Fibroblast of skin of left quadriceps (primary cell): ENCODE measurements around the gene AGAP1.
A peak's percentile ranks its signal among the peaks of the same experiment; 100 is the strongest.

ENCODE experiments used
- DNase-seq, 2 experiments: peaks; one replicate each; pipeline ENCODE4 v3.0.0-alpha.2; 2013; ENCODE audit warnings: low read depth in 2 of 2

AGAP1 gene

DNA sequence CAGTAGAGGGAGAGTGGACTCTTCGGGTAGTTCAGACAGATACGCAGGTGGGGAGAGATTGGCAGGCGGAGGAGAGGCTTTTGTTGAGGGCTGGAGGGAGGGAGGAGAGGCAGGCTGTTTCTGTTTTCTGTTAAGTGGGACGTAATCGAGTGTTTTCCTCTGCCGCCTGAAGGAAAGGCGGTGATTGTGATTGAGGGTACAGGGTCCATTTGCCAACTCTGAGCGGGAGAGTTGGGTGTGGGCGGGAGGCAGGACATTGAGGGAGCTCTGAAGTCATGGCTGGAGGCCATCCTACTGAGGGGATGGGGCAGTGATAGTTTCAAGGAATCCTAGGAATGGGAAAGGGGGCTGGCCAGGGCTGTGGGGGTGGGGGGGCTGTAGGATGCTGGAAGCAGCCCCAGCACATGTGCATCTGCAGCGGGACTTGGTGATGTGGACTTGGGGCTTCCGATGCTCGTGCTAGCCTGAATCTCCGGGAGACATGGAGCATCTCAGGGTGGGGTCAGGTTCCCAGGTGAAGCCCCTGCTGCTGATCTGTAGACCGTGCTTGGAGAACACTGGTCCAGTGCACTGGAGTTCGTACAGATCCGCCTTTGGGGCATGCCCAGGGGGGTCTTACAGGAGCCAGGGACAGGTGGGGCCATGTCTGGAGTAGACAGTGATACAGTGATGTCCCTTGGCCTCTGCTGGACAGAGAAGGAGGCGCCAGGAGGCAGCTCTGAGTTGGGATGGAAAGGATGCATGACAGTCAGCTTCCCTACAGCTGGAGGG, 167.5 kb downstream of the AGAP1 start:
- no peak for DNase-seq

DNA sequence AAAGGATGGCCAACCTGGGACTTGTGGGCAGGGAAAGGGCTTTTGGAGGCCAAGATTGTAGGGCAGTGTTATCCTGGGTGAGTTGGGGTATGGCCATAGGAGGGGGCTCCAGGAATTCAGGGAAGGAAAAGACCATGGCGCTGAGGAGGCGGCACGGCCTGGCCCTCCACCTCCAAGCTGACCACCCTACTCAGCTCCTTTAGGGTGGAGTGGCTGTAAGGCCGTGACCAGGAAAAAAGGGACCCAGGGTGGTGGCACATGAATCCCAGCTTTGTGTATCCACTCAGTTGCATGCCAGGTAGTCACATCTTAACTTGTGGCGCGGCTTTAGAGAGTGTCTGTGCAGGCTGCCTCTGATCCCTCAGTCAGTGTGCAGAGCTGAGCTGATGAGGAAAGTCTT, 168.1 kb downstream of the AGAP1 start:
- no peak for DNase-seq

DNA sequence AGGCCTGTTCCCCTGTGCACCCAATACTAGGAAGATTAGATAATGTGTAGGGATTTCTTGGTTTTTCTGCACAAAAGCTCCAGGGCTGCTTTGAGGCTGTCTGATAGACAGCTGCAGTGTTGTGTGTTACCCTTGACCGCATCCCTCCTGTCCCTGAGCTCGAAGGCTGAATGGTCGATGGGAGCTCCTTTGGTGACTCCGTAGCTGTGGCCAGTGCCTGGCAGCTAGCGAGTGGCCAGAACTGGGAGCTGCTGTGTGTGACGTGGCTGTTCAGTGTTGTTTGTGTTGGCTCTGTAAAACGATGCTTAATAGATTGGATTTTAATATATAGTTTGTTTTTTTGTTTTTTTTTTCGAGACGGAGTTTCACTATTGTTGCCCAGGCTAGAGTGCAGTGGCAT, 170.0 kb downstream of the AGAP1 start:
- no peak for DNase-seq

DNA sequence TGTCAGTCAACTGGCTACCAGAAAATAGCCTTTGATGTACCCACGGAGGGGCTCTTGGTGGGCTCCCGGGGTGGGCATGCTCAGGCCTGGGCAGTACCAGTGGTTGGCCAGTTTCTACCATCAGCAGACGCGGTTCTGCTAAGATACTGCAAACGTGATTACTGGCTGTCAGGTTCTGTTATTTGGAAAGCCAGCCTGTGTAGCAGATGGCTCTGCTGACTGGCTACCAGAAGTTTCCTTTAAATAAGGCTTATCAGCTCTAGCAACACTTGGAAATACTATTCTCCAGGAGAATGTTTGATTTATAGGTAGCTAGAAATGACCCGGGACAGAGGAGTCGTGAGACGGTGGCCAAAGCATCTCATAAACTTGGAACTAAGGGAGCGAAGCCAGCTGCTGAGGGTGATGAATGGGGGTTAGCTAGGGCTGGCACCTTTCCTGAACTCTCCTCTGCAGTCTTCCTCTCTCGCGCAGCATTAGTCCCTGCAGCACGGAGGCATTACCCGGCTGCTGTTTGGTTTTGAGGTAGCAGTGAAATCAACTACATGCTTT, 171.9 kb downstream of the AGAP1 start:
- no peak for DNase-seq

DNA sequence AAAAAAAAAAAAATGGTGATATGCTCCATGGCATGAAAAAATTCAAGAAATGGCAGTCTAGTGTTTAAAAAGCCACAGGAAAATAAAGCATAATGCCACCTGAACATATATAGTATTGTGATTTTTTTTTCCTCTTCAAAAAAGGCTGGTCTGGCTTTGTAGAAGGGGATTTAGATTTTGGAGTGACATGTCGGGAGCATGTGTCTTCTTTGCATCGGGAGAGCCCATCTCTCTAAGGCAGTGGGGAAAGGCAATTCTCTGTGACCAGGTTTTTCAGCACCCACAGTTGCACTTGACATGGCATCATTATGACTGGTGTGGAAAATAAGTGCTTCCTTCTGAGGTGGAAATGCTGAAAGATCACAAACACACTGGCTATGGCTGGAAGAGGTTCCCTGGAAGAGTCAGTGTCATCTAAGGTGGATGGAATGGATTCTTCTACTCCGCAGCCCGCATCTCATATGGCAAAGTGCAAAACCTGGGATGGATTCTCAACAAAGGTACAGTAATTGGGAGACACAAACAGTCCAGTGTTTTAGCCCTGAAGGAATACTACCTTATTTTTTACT, 172.5 kb downstream of the AGAP1 start:
- peak; percentile 78 to 85 for DNase-seq

DNA sequence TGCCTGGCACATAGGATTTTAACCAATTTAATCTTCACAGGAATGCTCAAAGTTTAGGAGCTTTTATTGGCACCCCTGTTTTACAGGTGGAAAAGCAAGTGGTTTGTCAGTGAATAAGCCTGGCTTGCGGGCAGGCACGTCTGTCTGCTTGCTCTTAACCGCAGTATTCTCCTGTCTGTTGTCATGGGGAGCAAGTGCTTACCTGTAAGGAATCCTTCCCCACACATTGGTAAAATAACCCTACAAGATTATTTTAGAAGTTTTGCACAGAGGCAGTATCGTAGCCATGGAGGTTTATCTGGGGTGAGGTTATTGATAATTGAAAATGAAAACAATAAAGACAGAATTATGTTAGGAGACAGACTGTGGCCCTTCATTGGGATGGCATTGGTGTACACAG, 174.9 kb downstream of the AGAP1 start:
- DNase-seq: no peak

DNA sequence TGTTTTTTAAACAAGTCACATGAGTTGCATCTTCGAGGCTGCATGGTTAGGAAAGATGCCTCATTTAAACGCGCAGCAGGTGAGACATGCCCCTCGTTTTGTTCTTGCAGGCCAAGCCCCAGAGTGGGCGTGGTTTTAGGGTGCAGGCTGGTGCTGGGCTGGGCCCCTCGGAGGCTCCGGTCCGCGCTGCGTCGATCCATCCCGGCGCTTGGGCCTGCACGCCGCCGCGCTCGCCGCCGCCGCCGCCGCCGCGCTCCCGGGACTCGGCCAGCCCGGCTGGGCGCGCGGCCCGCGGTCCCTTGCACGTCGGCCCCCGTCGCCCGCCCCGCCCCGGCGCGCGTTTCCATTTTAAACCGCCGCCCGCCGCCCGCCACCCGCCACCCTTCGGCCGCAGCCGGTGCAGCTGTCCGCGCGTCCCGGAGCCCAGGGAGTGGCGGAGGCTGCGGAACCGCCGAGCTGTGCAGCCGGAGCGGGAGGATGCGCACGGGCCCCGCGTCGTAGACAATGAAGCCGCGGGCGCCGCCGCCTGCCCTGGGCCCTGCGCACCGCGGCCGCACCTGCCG, 175.5 kb downstream of the AGAP1 start:
- DNase-seq: peak; percentile 32 to 37

DNA sequence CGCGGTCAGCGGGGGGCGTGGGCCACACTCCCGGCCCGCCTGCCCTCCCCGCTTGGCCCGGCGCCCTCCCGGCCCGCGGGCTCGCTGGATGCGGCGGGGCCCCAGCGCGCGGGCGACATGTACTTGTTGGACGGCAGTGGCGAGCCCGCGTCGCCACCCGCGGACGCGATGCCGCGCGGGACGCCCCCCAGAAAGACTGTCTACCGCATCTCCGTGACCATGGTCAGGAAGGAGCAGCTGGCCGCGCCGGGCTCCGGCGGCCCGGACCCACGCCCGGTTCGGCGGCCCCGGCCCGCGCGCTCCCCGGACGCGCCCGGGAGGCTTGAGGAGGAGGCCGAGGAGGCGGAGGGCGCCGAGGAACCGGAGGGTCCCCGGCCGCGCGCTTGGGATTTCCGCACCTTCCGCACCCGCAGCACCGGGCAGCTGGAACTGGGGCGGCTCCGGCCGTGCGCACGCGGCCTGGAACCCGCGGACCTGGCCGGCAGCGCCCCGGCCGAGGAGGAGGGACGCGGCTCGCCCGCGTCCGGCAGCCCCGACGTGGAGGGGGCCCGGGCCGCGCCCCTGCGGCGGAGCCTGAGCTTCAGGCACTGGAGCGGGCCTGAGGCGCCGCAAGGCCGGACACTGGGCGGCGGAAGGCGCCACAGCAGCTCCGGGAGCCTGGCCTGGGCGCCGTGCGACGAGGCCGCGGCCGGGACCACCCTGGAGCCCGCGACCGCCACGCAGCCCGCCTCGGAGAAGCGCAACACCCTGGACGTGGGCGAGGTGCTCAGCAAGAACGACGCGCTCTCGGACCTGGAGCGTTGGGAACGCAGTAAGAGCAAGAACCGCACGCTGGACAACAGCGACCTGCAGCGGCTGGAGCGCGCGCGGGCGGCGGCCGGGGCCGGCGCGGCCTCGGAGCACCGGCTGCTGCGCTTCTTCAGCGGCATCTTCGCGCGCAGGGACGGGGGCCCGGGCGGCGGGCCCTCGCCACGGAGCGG, 176.4 kb downstream of the AGAP1 start:
- peak; percentile 35 to 37 for DNase-seq

DNA sequence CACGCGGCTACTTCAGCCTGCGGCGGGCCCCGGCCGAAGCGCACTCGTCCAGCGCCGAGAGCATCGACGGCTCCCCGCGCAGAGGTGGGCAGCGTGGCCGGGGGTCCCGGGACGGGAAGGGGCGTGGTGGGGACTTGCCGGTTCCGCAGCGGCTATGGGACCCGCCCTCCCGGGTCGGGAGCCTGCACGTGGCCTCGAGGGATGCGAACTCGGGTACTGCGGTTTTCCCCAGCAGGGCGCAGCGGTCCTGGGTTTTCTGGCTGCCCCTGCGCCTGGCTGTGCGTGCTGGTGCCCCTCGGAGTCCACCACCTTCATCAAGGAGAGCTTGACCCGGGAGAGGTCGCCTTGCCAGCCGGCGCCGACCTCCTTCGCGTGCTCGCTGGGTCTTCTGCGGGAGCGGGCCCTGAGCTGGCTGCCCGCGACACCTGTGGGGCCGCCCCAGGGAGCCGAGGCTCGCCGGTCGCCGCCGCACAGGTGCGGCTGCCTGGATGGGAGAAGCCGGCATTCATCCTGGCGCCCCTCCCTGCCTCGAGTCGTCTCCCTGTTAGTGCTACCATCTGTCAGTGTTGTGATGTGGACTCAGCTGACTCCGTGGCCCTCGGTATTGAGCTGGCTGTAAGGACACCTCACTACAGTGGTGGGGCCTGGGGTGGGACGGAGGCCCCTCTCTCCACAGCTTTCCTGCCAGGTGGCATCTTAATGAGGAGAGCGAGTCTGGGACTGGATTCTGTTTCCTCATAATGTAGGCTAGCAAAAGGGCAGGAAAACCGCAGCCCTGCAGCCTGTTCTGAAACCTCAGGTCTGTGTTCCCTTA, 177.3 kb downstream of the AGAP1 start:
- no peak for DNase-seq

DNA sequence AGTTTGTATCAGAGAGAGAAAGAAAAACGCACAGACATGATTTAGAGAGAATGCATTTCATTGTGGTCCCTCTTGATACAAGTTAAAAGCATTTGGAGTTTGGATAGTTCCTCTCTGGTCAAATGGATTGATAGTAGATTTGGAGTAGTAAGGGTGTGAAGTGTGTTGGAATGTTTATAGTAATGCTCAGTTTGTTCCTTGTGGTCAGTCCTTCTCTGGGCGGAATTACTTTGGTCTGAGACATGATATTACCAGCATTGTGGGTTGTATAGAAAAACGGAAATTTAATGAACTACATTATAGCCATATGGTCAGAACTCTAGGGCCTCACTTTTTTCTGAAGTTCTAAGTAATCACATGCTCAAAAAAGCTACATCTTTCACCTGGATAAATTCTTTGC, 178.9 kb downstream of the AGAP1 start:
- DNase-seq: no peak

DNA sequence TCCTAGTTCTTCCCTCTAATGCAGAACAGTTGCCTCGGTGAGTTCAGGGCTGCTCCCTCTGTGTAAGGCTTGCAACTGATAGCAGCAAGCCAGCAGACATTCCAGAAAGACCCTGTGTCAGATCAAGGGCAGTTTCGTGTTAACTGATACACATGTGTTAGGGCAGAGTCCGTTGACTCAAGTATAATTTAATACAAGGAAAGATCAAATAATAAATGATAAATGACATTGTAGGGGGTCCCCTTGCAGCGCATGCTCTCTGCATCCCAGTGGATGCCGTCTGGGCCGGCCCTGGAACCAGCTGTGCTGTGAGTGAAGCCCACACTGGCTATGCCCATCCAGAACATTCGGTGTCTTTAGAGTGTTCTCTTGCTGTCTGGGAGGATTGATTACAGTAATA, 180.3 kb downstream of the AGAP1 start:
- DNase-seq: no peak

DNA sequence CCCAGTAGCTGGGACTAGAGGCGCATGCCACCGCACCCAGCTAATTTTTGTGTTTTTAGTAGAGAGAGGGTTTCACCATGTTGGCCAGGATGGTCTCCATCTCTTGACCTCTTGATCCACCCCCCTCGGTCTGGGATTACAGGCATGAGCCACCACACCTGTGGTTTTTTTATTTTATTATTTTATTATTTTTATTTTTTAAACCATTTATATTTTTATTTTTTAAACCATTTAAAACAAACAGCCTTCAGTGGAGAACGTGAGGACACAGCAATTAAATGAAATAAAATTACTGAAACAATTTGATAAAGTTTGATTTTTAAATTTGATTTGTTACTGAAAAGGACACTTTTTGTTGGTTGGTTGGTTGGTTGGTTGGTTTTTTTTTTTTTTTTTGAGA, 181.0 kb downstream of the AGAP1 start:
- DNase-seq: no peak

DNA sequence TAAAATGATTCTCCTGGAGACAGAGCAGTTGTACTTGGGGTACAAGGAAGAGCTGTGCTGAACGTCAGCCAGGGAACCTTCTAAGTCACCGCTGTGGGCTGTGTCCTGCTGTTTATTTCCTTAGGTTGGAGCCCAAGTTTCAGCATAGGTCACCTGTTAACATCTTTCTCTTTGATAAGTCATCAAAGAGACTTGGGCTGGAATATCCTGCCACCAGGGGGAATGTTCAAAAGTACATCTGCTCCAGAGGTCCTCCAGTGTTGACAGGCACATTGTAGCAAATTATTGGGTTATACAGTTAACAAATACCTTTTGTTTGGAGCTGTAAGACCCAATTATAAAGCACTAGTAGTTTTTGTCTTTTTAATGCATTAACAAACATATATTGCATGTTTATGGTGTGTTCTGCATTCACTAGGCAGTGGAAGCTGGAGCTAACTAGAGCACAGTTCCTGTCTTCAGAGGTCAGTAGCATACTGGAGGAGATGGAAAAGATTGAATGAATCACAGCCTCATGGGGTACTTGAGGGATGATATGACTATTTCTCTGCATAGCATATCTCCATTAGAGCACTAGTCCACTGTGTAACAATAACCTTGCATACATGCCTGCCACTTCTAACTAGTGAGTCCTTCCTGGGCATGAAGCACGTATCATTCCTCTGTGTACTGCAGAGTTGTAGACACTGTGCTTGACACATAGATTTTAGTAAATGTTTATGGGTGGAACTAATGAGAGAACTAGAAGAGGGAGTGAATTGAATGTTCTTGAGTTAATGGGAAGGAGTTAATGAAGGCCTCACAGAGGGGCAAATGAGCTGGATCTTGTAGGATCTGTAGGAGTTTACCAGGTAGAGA, 182.1 kb downstream of the AGAP1 start:
- no peak for DNase-seq

DNA sequence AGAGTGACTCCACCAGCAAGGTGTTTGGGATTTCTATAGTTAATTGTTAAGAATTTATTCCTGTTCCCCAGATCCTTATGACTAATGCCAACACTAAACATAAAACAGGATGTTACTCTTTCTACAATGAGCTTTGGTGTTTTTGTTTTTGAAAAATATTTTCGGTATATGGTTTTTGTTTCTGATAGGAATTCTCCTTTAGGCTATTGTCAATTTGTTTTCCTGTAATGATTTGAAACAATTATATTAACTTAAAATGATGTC, 182.6 kb downstream of the AGAP1 start:
- DNase-seq: no peak

DNA sequence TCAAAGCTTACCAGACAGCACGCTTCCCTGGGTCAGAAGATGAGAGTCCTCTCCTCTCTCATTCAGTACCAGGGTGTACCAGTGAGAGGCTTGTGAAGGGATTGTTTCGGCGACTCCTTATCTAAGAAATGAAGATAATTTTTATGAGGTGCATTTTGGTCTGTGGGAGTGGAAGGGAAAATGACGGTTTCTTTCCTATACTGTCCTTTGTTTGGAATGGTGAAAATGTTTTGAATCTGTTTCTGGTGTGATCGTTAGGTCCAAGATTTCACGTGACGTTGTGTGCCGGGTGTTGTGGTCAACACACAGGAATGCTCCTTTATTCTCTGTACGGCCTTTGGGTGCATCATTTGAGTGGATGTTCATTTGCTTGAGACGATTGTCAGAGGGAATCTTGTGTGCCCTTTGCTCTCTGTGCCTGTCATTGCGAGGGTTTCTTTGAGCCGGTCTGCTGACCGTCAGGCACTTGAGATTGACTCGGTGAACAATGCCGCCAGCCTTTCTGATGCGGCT, 183.5 kb downstream of the AGAP1 start:
- no peak for DNase-seq

DNA sequence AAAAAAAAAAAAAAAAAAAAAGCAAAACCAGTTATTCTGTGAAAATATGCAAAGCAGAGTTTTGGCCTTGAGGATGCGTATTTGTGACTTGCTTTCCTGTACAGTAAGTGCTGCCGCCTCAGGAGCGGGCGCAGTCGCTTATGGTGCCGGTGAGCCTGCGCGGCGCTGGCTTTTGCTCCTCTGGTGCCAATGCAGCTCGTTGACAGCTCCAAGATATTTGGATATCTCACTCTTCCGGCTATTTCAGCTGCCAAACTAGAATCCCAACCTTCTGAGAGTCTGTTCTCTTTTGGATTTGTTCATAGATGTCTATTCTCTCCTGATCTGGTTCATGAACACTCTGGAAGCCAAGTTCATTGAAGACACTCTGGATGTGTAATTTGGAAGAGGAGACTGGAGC, 184.1 kb downstream of the AGAP1 start:
- DNase-seq: no peak

DNA sequence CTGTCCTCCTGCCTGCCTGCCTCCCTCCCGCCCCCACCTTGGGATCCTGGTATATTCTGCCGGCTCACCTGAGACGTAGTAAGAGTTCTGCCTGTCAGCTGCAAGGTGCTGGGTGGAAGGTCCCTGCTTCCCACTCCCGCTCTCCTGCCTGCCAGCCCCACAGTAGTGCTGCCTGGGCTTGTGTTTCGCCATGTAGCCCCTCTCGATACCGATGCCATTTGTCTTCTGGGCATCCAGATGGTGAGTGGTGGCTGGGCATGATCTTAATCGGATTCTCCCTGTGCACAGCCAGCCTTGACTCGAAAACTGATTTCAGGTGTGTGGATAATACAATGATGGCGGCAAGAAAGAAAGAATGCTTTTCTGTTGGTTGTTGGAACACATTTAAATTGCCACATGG, 184.9 kb downstream of the AGAP1 start:
- DNase-seq: no peak

DNA sequence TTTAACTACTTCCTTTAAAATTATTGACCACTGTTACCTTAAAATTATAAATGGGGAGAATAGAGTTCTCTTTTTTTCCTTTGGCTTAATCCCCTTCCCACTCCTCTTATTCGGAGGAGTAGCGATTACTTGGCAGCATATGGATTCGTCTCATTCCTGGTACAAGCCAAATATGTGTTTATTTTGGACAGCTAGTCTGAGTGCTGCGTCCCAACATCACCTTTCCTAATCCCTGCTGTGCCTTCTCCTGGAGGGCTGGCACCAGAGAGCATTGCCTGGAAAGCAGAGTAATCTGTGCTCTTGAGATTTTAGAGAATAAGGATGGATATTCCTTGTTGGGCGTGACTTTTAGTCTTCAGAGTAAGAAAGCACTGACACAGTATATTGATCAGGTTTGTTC, 185.6 kb downstream of the AGAP1 start:
- DNase-seq: no peak

DNA sequence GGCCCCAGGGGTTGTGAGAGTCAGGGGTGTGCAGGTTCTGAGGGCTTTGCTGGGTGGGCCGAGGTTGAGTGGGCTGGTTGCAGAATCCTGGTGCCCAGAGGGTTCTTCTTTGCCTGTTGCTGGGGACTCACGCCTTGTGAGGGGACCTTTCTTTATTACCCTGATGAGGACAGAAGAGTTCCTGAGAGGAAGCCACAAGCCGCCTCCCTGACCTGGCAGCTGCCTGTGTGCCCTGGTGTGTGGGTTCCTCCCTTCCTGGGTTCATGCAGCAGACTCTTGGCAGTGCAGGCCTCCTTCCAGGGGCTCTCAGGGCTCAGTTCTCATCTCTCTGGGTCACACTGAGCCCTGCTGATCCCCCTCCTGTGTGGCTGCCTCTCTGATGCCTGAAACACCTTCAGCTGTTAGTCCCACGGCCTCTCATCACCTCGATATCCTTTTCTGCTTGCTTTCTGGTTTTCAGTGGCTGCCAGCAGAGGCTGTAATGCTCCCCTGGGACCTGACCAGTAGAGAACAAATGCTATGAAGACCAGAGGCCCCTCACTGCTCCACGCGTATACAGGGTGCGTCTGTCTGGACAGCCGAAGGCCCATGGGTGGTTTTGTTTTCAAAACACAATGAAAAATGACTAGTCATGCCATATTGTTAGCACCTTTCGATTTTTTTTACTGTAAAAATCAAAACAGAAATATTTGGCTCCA, 191.3 kb downstream of the AGAP1 start:
- no peak for DNase-seq
